Measurements from ENCODE around the gene FAM83B. TPM values are rescaled to one million over a fixed set of nuclear protein-coding genes. Genes with fewer than 3 reads are reported as not detected.

Gene FAM83B
- total RNA-seq, 1 donor from 2014 or later: not detected

DNA sequence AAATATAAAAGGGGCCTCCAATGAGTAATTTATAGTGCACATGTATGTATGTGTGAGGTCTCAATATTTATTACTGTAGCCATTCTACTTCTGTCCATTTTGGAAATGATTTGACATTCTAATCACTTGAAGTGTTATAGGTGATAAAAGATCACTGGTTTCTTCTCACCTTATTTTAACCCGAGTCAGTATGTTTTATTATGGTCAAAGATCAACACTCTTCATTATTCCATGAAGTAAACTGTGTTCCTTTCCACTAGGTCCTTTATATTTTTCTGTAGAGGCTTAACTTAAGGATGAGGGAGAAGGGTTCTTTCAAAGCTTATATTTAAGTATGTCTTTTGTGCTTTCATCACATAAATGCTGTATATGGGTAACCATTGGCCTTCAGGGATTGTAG, 47.2 kb downstream of the FAM83B start:
- Mint-ChIP-seq H3K27me3 (ENCODE audit: unreplicated experiment) (peaks cover 1% of the 10 kb centered on the region), H3K9me3 (ENCODE audit: unreplicated experiment) (no peaks in the 10 kb centered on the region), H3K4me3 (ENCODE audit: unreplicated experiment) (no peak overlapping the region), H3K36me3 (ENCODE audit: unreplicated experiment) (no peaks in the 10 kb centered on the region), H3K4me1 (ENCODE audit: low read depth, unreplicated experiment) (peaks cover 12% of the 10 kb centered on the region), H3K27ac (ENCODE audit: unreplicated experiment) (no peak overlapping the region)
- TF ChIP-seq, protein P1, sequence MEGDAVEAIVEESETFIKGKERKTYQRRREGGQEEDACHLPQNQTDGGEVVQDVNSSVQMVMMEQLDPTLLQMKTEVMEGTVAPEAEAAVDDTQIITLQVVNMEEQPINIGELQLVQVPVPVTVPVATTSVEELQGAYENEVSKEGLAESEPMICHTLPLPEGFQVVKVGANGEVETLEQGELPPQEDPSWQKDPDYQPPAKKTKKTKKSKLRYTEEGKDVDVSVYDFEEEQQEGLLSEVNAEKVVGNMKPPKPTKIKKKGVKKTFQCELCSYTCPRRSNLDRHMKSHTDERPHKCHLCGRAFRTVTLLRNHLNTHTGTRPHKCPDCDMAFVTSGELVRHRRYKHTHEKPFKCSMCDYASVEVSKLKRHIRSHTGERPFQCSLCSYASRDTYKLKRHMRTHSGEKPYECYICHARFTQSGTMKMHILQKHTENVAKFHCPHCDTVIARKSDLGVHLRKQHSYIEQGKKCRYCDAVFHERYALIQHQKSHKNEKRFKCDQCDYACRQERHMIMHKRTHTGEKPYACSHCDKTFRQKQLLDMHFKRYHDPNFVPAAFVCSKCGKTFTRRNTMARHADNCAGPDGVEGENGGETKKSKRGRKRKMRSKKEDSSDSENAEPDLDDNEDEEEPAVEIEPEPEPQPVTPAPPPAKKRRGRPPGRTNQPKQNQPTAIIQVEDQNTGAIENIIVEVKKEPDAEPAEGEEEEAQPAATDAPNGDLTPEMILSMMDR (IDR thresholded peaks at IDR 0.05; ENCODE audit: partially characterized antibody, unreplicated experiment): no peak
- no peak for DNase-seq

DNA sequence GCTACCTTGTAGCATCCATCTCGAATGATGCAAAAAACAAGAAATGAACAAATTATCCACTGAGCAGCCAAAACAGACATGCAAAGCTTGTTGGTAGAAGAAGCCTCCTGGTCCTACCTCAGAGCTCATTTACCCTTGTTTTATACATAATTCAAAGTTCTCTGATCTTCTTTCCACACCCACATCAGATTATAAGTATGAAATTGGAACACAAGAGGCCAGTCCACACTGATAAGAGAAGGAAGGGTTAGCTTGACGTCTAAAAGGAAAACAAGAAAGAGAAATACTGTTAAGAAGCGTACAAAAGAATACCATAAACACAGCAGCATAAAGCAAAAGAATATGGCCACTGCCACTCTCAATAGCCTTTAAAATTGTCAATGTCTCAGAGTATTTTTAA, 49.7 kb downstream of the FAM83B start:
- Mint-ChIP-seq H3K27me3 (ENCODE audit: unreplicated experiment) (peaks cover 1% of the 10 kb centered on the region), H3K9me3 (ENCODE audit: unreplicated experiment) (no peaks in the 10 kb centered on the region), H3K36me3 (ENCODE audit: unreplicated experiment) (no peaks in the 10 kb centered on the region), H3K27ac (ENCODE audit: unreplicated experiment) (no peak overlapping the region), H3K4me1 (ENCODE audit: low read depth, unreplicated experiment) (peaks cover 18% of the 10 kb centered on the region), H3K4me3 (ENCODE audit: unreplicated experiment) (no peak overlapping the region)
- TF ChIP-seq, protein P1 (IDR thresholded peaks at IDR 0.05; ENCODE audit: partially characterized antibody, unreplicated experiment): no peak
- no peak for DNase-seq

DNA sequence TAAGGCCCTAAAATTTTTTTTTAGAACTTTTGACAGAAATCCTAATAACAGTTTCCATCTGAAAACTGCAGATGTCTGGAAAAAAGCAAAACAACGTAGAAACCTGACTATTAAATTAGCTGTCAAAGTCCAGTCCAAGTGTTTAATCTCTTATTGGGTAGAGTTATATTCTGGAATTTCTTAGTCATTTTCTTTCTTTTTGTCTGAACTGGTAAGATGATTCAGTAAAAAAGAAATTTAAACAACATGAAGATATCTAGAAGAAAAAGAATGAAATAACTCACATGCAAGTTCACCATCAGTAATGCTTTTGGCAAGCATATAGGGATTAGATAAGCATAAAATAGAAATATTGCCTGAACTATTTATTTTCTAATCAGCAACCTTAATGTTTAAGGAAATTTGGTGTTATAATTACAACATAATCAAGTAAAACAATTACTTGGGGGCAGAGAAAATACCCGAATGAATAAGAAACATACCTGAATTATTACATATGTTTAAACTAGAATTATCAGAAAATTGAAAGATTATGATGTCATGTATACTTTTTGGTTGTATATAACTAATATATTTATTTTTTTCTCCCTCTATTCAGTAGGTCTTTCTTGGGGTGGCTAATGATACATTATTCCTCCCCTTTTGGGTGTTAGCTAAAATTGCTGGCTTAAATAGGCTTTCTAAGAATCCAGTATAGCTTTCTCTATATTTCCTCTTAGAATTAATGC, 51.1 kb downstream of the FAM83B start:
- DNase-seq: no peak
- Mint-ChIP-seq H3K4me1 (ENCODE audit: low read depth, unreplicated experiment) (peaks cover 18% of the 10 kb centered on the region), H3K4me3 (ENCODE audit: unreplicated experiment) (no peak overlapping the region), H3K36me3 (ENCODE audit: unreplicated experiment) (no peaks in the 10 kb centered on the region), H3K9me3 (ENCODE audit: unreplicated experiment) (no peaks in the 10 kb centered on the region), H3K27me3 (ENCODE audit: unreplicated experiment) (no peaks in the 10 kb centered on the region), H3K27ac (ENCODE audit: unreplicated experiment) (no peak overlapping the region)
- TF ChIP-seq, protein P1 (IDR thresholded peaks at IDR 0.05; ENCODE audit: partially characterized antibody, unreplicated experiment): no peak

DNA sequence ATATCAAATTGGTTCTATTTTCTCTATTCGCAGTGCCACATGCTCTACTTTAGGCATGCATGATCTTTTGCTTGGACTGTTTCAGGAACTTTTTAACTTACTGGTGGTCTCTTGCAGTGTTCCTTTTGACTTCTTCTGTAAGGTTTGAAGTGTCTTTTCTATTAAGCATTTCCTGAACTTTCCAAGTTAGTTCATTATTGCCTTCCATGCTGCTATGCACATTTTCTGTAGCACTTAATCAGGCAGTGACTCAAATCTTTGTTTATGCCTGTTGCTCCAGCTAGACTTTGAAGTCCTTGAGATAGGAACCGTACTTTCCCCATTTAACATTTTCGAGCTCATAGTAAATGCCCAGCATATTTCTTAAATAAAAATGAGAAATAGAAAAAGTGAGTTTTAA, 52.2 kb downstream of the FAM83B start:
- Mint-ChIP-seq H3K36me3 (ENCODE audit: unreplicated experiment) (no peaks in the 10 kb centered on the region), H3K9me3 (ENCODE audit: unreplicated experiment) (no peaks in the 10 kb centered on the region), H3K4me3 (ENCODE audit: unreplicated experiment) (no peak overlapping the region), H3K27me3 (ENCODE audit: unreplicated experiment) (no peaks in the 10 kb centered on the region), H3K27ac (ENCODE audit: unreplicated experiment) (no peak overlapping the region), H3K4me1 (ENCODE audit: low read depth, unreplicated experiment) (peaks cover 17% of the 10 kb centered on the region)
- DNase-seq: no peak
- TF ChIP-seq, protein P1 (IDR thresholded peaks at IDR 0.05; ENCODE audit: partially characterized antibody, unreplicated experiment): no peak

DNA sequence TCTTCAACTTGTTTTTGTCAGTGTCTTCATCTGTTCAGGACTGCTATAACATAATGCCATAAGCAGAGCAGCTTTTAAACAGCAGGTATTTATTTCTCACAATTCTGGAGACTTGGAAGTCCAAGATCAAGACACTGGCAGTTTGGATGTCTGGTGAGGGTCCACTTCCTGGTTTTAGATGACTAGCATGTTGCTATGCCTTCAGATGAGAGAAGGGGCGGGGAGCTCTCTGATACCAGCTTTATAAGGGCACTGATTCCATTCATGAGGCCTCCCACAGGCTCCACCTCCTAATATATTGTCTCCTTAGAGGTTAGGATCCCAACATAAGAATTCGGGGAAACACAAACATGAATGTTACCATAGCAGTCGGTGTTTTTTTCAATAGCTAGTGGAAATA, 52.9 kb downstream of the FAM83B start:
- DNase-seq: no peak
- TF ChIP-seq, protein P1 (IDR thresholded peaks at IDR 0.05; ENCODE audit: partially characterized antibody, unreplicated experiment): no peak
- no peaks in the 10 kb centered on the region for H3K27me3 Mint-ChIP-seq (ENCODE audit: unreplicated experiment)
- no peak overlapping the region for H3K4me3 Mint-ChIP-seq (ENCODE audit: unreplicated experiment)
- no peaks in the 10 kb centered on the region for H3K9me3 Mint-ChIP-seq (ENCODE audit: unreplicated experiment)
- peaks cover 11% of the 10 kb centered on the region for H3K4me1 Mint-ChIP-seq (ENCODE audit: low read depth, unreplicated experiment)
- H3K36me3 Mint-ChIP-seq (ENCODE audit: unreplicated experiment): no peaks in the 10 kb centered on the region
- no peak overlapping the region for H3K27ac Mint-ChIP-seq (ENCODE audit: unreplicated experiment)
